ENCODE measurements around the gene MCOLN3.

The MCOLN3 gene

GRCh38 chr1:85048296-85049064 is at the start of gene MCOLN3:
MCOLN3 (minus strand) TSS chr1:85048500; CDS start chr1:85045360, 3,140 bp downstream.
- no peak for DNase-seq

GRCh38 chr1:85093644-85094043 is 45.3 kb upstream of the MCOLN3 start:
- DNase-seq: no peak

- DNase-seq: no peak
Measured at GRCh38 chr1:85091671-85092280, 43.5 kb upstream of the MCOLN3 start.

- DNase-seq: no peak
Measured at GRCh38 chr1:85090225-85090624, 41.9 kb upstream of the MCOLN3 start.

GRCh38 chr1:85089203-85089602 is 40.9 kb upstream of the MCOLN3 start:
- no peak for DNase-seq

GRCh38 chr1:85088408-85088784 is 40.1 kb upstream of the MCOLN3 start:
- no peak for DNase-seq

GRCh38 chr1:85087659-85088407 is 39.5 kb upstream of the MCOLN3 start:
- DNase-seq: no peak

- no peak for DNase-seq
Measured at GRCh38 chr1:85085417-85085816, 37.1 kb upstream of the MCOLN3 start.

- no peak for DNase-seq
Measured at GRCh38 chr1:85078903-85079302, 30.6 kb upstream of the MCOLN3 start.

- DNase-seq: no peak
Measured at GRCh38 chr1:85074365-85074964, 26.2 kb upstream of the MCOLN3 start.

- no peak for DNase-seq
Measured at GRCh38 chr1:85070972-85071492, 22.7 kb upstream of the MCOLN3 start.

GRCh38 chr1:85068846-85069245 is 20.5 kb upstream of the MCOLN3 start:
- DNase-seq: no peak

- no peak for DNase-seq
Measured at GRCh38 chr1:85065550-85065949, 17.2 kb upstream of the MCOLN3 start.

- DNase-seq: no peak
Measured at GRCh38 chr1:85062425-85063026, 14.2 kb upstream of the MCOLN3 start.

GRCh38 chr1:85061711-85062424 is 13.6 kb upstream of the MCOLN3 start:
- no peak for DNase-seq

GRCh38 chr1:85060038-85060437 is 11.7 kb upstream of the MCOLN3 start:
- DNase-seq: no peak

GRCh38 chr1:85059563-85059962 is 11.3 kb upstream of the MCOLN3 start:
- DNase-seq: no peak

GRCh38 chr1:85058786-85059185 is 10.5 kb upstream of the MCOLN3 start:
- DNase-seq: no peak

- no peak for DNase-seq
Measured at GRCh38 chr1:85058311-85058710, 10.0 kb upstream of the MCOLN3 start.

- no peak for DNase-seq
Measured at GRCh38 chr1:85054664-85055063, 6.4 kb upstream of the MCOLN3 start.

- DNase-seq: no peak
Measured at GRCh38 chr1:85049735-85050166, 1.5 kb upstream of the MCOLN3 start.

All from NCI-H187 treated with DMSO at 0.1 percent for 48 hours (cell line).